NCI-H2227 (cell line): Measurements from ENCODE around the gene CBX4.

Source experiments
- DNase-seq: peaks from one replicate; lab custom pipeline; 2025; ENCODE audit not compliant: unreplicated experiment; lab: John Stamatoyannopoulos, UW

CBX4 gene

DNA sequence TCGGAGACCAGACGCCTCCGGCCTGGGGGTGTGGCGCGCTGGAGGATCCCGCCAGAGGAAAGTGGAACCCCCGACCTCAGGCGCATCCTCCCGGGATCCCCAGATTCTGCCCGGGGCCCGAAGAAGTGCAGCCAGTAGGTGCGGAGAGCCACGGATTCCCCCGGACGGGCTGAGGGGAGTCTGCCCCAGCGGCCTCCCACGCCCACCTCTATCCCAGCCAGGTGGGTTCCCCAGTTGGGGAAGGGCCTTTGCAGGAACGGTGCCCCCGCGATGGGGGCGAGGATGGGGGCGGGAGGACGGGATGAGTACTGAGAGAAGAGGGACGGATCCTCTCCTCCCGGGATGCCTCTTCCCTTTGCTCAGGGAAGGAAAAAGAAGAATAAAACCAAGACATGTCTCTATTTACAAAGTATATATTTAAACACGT is 47.5 kb downstream of the CBX4 start:
- DNase-seq, result no peak

- peak; percentile 37 for DNase-seq
Observed at GRCh38 chr17:79790805-79791734, 48.2 kb downstream of the CBX4 start.

DNA sequence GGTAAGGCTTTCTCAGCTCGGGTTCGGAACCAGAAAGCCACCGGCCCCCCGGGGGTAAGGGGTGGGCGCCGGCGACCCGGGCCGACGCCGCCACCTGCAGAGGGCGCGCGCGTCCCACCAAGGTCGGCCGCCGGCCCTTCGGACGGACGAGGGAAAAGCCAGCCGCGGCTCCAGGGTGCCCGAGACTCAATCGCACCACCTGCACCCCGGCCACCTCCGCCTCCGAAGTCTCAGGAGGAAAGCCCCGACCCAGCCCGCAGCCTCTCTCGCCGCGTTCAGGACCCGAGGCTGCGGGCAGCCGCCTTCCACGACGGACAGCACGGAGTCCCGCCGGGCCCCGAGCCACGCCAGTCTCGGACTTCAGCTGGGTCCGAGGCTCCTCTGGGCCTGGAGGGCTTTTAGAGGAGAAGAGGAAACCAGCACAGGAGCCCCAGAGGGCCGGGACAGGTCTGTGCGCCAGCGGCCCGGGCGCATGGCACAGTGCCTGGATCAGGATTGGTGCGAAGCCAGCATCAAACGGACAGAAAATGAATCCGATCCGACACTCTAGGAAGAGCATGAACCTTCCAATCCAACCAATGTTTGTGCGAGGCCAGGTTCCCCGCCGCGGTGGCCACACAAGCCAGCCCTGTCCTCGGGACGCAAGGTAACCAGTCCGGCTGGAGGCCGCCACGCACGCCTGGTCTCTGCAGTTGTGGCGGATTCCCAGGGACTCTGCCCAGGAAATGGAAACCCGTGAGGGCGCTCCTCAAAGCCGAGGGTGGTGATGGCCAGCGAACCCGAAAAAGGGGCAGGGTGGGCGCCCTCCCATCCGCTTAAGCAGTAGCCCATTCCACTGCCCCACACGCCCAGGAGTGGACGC is 49.1 kb downstream of the CBX4 start:
- DNase-seq, result no peak

- DNase-seq, result no peak
Observed at GRCh38 chr17:79788989-79789942, 50.0 kb downstream of the CBX4 start.

GRCh38 chr17:79788455-79788854 is 50.8 kb downstream of the CBX4 start:
- DNase-seq, result no peak

- no peak for DNase-seq
Observed at GRCh38 chr17:79786930-79787643, 52.2 kb downstream of the CBX4 start.

- DNase-seq, result no peak
Observed at GRCh38 chr17:79785900-79786810, 53.1 kb downstream of the CBX4 start.

DNA sequence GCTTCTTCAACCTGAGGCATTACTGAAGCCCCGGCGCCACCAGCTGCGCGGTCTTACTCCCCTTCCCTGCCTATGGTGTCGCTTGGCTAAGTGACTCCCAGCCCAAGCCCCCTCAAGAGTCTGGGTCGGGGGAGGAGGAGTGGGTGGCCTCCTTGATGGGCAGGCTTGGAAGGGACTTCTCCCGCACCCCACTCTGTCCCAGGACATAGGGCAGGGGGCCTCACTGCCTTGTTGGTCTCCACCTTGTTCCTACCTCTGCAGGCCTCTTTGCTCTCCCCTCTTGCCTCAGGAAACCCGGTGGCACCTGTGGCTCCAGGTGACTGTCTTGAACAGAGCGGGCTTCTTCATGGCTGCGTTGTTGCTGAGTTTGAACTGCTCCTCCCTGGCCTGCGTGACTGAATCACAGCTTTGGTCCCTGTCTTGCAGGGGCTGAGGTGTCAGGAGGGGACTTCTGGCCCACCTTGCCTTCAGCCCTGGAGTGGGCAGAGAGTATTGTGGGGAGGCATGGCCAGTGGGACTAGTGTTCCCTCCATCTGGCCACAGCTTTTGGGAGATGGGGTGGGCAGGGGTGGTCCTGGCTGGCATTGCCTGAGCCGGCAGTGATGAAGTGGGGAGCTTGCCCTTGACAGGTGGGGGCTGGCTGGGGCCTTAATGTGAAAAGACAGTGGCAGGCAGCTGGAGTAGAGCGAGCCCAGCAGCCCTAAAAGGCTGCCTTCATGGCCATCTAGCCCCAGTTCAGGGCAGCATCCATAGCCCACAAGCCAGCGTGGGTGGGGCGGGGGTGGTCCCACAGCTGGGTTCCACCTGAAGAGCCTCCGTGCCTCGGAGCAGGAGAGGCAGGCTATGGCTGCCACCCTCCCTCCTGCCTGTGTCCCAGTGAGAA is 54.0 kb downstream of the CBX4 start:
- no peak for DNase-seq

GRCh38 chr17:79784353-79785016 is 54.8 kb downstream of the CBX4 start:
- DNase-seq, result no peak

DNA sequence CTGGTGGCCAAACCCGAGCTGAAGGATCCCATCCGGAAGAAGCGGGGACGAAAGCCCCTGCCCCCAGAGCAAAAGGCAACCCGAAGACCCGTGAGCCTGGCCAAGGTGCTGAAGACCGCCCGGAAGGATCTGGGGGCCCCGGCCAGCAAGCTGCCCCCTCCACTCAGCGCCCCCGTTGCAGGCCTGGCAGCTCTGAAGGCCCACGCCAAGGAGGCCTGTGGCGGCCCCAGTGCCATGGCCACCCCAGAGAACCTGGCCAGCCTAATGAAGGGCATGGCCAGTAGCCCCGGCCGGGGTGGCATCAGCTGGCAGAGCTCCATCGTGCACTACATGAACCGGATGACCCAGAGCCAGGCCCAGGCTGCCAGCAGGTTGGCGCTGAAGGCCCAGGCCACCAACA is 55.3 kb downstream of the CBX4 start:
- no peak for DNase-seq
